ENCODE measurements around the gene AP3M1.
A peak's percentile ranks its signal among the peaks of the same experiment; 100 is the strongest.

Gene AP3M1

DNA sequence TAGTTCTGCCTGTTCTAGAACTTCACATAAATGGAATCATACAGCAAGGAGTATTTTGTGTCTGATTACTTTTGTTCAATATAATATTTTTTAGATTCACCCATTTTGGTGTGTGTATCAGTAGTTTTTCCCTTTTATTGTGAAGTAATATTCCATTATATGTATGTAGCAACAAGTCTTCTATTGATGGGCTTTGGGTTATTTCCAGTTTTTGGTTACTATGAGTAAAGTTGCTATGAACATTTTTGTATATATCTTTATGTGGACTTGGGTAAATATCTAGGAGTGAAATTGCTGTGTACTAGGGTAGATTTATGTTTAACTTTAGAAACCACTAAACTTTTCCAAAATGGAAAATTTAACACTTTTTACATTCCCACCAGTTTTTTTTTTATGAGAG, 36.0 kb upstream of the AP3M1 start:
- TF ChIP-seq FOXP2 (optimal IDR thresholded peaks at IDR 0.05; ENCODE audit: control extremely low read depth, extremely low read length, insufficient read depth) (no peak), POLR2AphosphoS5 (IDR thresholded peaks at IDR 0.05; ENCODE audit: borderline replicate concordance, low read depth, low read length) (no peak), EZH2 (IDR thresholded peaks at IDR 0.05) (no peak)
- no peaks in the 10 kb centered on the region for H3K36me3 ChIP-seq (ENCODE audit: insufficient read depth, low read length)
- peak overlapping the region; percentile 62; the same call in 1 of the 2 replicates for H3K27ac ChIP-seq
- H3K4me3 ChIP-seq: no peak overlapping the region
- DNase-seq (ENCODE audit: low read depth, low spot score): no peak
- no peaks in the 10 kb centered on the region for H3K9me3 ChIP-seq (ENCODE audit: low read depth, low read length)
- no peak overlapping the region for H3K9ac ChIP-seq (ENCODE audit: insufficient read length)

GRCh38 chr10:74179111-74179710, 28.6 kb upstream of the AP3M1 start:
- Histone ChIP-seq H3K9ac (ENCODE audit: insufficient read length) (no peak overlapping the region), H3K27ac (peak overlapping the region; percentile 36; the same call in 1 of the 2 replicates), H3K4me3 (no peak overlapping the region), H3K9me3 (ENCODE audit: low read depth, low read length) (no peaks in the 10 kb centered on the region), H3K36me3 (ENCODE audit: insufficient read depth, low read length) (no peaks in the 10 kb centered on the region)
- no peak for DNase-seq (ENCODE audit: low read depth, low spot score)
- TF ChIP-seq EZH2 (IDR thresholded peaks at IDR 0.05) (no peak), FOXP2 (optimal IDR thresholded peaks at IDR 0.05; ENCODE audit: control extremely low read depth, extremely low read length, insufficient read depth) (no peak), POLR2AphosphoS5 (IDR thresholded peaks at IDR 0.05; ENCODE audit: borderline replicate concordance, low read depth, low read length) (no peak)

DNA sequence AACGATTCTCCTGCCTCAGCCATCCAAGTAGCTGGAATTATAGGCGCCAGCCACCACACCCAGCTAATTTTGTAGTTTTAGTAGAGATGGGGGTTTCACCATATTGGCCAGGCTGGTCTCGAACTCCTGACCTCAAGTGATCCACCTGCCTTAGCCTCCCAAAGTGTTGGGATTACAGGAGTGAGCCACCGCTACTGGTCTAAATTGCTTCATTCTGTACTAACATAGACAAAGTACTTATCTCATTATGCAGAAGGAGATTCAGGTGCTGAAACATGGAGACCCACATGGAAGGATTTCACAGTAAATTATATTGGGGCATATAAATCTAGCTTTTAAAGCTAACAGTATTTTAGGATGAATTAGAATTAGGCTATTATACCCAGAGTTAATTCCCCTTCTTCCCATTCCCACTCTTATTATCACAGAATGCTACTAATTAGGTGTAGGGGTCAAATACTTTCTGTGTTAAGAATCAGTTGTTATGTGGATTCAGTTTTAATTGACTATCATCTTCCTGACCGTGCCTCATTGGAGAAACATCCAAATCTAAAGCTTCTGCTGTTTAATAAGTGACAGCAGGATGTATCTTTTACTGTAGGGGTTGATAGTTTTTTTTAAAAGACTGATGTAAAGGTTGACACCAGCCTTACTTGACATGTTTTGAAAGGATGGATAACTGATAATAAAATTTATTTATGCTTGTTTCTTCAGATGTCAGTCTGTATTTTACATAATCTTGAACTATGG, 27.6 kb upstream of the AP3M1 start:
- H3K27ac ChIP-seq: no peak overlapping the region
- no peak overlapping the region for H3K9ac ChIP-seq (ENCODE audit: insufficient read length)
- H3K36me3 ChIP-seq (ENCODE audit: insufficient read depth, low read length): no peaks in the 10 kb centered on the region
- H3K4me3 ChIP-seq: no peak overlapping the region
- DNase-seq (ENCODE audit: low read depth, low spot score): no peak
- TF ChIP-seq FOXP2 (optimal IDR thresholded peaks at IDR 0.05; ENCODE audit: control extremely low read depth, extremely low read length, insufficient read depth): no peak
- no peak for TF ChIP-seq EZH2 (IDR thresholded peaks at IDR 0.05)
- no peak for TF ChIP-seq POLR2AphosphoS5 (IDR thresholded peaks at IDR 0.05; ENCODE audit: borderline replicate concordance, low read depth, low read length)
- H3K9me3 ChIP-seq (ENCODE audit: low read depth, low read length): no peaks in the 10 kb centered on the region

GRCh38 chr10:74177140-74177677, 26.6 kb upstream of the AP3M1 start:
- Histone ChIP-seq H3K9me3 (ENCODE audit: low read depth, low read length) (no peaks in the 10 kb centered on the region), H3K27ac (peak overlapping the region; percentile 13; the same call in 1 of the 2 replicates), H3K9ac (ENCODE audit: insufficient read length) (peak overlapping the region; percentile 77), H3K4me3 (peak overlapping the region; percentile 86), H3K36me3 (ENCODE audit: insufficient read depth, low read length) (no peaks in the 10 kb centered on the region)
- TF ChIP-seq EZH2 (IDR thresholded peaks at IDR 0.05) (no peak), POLR2AphosphoS5 (IDR thresholded peaks at IDR 0.05; ENCODE audit: borderline replicate concordance, low read depth, low read length) (no peak), FOXP2 (optimal IDR thresholded peaks at IDR 0.05; ENCODE audit: control extremely low read depth, extremely low read length, insufficient read depth) (no peak)
- no peak for DNase-seq (ENCODE audit: low read depth, low spot score)

GRCh38 chr10:74176380-74177139, 25.9 kb upstream of the AP3M1 start:
- peak; percentile 49 for TF ChIP-seq FOXP2 (optimal IDR thresholded peaks at IDR 0.05; ENCODE audit: control extremely low read depth, extremely low read length, insufficient read depth)
- no peak for TF ChIP-seq EZH2 (IDR thresholded peaks at IDR 0.05)
- TF ChIP-seq POLR2AphosphoS5 (IDR thresholded peaks at IDR 0.05; ENCODE audit: borderline replicate concordance, low read depth, low read length): peak; percentile 63; the same call in 1 of the 2 replicates

GRCh38 chr10:74175510-74176379, 25.1 kb upstream of the AP3M1 start:
- TF ChIP-seq EZH2 (IDR thresholded peaks at IDR 0.05): no peak
- H3K9me3 ChIP-seq (ENCODE audit: low read depth, low read length): no peaks in the 10 kb centered on the region
- no peaks in the 10 kb centered on the region for H3K36me3 ChIP-seq (ENCODE audit: insufficient read depth, low read length)
- H3K4me3 ChIP-seq: peak overlapping the region; percentile 86
- peak overlapping the region; percentile 77 for H3K9ac ChIP-seq (ENCODE audit: insufficient read length)
- DNase-seq (ENCODE audit: low read depth, low spot score): no peak
- peak overlapping the region; percentile 67; the same call in 1 of the 2 replicates for H3K27ac ChIP-seq

More at GRCh38 chr10:74176380-74177139, 25.9 kb upstream of the AP3M1 start:
- Histone ChIP-seq H3K36me3 (ENCODE audit: insufficient read depth, low read length) (no peaks in the 10 kb centered on the region), H3K9ac (ENCODE audit: insufficient read length) (peak overlapping the region; percentile 77), H3K27ac (peak overlapping the region; percentile 67; the same call in 1 of the 2 replicates), H3K9me3 (ENCODE audit: low read depth, low read length) (no peaks in the 10 kb centered on the region), H3K4me3 (peak overlapping the region; percentile 86)
- peak; percentile 50 for DNase-seq (ENCODE audit: low read depth, low spot score)

GRCh38 chr10:74174521-74174920, 23.9 kb upstream of the AP3M1 start:
- Histone ChIP-seq H3K36me3 (ENCODE audit: insufficient read depth, low read length) (no peaks in the 10 kb centered on the region), H3K9me3 (ENCODE audit: low read depth, low read length) (no peaks in the 10 kb centered on the region), H3K27ac (no peak overlapping the region), H3K9ac (ENCODE audit: insufficient read length) (no peak overlapping the region), H3K4me3 (no peak overlapping the region)
- TF ChIP-seq FOXP2 (optimal IDR thresholded peaks at IDR 0.05; ENCODE audit: control extremely low read depth, extremely low read length, insufficient read depth) (no peak), POLR2AphosphoS5 (IDR thresholded peaks at IDR 0.05; ENCODE audit: borderline replicate concordance, low read depth, low read length) (no peak), EZH2 (IDR thresholded peaks at IDR 0.05) (no peak)
- DNase-seq (ENCODE audit: low read depth, low spot score): no peak

Measured in SK-N-MC (cell line).